ENCODE results near the gene ARCN1.

GRCh38 chr11:118606157-118606843, 34.1 kb downstream of the ARCN1 start:
- no peak for TF ChIP-seq POLR2AphosphoS5 (IDR thresholded peaks at IDR 0.05)
- TF ChIP-seq CTCF (IDR thresholded peaks at IDR 0.05 in 8 of 11, conservative IDR thresholded peaks at IDR 0.05 in 3 of 11), result no peak

Data from spleen (tissue), 7 donors.